Stimulated activated naive CD8-positive, alpha-beta T cell treated with anti-CD3 and anti-CD28 coated beads, Interleukin-15, Interleukin-2, amounts not matched to agents 100 U/mL and 50 U/mL, for 24 hours (primary cell): Measurements from ENCODE around the gene KRTAP5-2.
A peak's percentile ranks its signal among the peaks of the same experiment; 100 is the strongest.
"Not testable (repeated sequence)": the region's sequence is repeated elsewhere in the genome, so short reads cannot be mapped to it uniquely, and the experiment has no call there.

Experiments used
- ATAC-seq: fragments of 150-1000 bp; cut with Tn5 transposase; one replicate; pipeline ENCODE4 v1.10.0; 2021
- DNase-seq: peaks from one replicate; pipeline ENCODE4 v3.0.0; 2021

KRTAP5-2 gene

DNA sequence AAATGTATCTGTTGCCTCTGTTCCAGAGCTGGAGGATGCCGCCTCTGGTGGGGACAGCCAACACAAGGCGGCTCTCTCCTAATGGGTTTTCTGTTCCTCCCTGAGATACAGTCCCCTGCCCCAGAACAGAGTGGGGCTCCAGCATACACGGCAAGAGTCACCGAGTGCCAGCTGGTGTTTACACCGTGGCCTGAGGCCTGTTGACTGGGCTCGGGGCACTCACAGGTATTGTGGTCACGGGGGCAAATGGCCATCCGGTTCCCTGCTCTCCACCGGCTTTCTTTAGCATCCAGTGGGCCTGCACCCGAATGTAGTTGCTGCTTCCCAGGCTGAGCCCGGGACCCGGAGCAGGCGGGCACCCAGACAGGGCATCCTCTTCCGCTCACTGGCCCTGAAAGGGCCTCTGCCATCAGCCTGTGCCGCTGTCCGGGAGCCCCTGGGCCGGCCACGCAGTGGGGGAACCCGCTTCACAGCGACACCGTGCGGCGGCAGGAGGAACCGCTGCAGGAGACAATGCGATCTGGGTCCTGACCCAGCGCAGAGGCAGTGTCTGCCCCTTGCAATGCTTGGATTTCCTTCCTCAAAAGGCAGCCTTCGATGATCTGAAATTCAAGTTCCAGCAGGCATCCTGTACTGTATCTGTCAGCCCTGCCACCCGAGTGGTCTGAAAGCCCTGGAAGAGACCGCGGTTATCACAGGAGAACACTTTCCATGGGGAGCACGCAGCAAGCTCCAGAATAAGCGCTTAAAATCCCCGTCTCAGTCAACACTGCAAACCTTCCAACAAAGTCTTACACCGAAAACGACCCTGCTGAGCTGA is 30.6 kb upstream of the KRTAP5-2 start:
- DNase-seq, result peak; percentile 80
- ATAC-seq, result peak; percentile 87

DNA sequence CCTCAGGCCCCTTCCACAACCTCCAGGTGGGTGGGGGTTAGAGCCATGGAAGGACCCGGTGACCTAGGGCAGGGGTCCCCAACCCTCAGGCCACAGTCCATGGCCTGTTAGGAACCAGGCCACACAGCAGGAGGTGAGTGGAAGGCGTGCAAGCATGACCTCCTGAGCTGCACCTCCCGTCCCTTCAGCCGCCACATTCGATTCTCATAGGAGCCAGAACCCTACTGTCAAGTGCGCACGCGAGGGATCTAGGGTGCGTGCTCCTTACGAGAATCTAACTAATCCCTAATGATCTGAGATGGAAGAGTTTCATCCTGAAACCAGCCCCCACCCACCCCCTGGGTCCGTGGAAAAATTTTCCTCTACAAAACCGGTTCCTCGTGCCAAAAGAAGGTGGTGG is 27.4 kb upstream of the KRTAP5-2 start:
- ATAC-seq (no peak), DNase-seq (no peak)

DNA sequence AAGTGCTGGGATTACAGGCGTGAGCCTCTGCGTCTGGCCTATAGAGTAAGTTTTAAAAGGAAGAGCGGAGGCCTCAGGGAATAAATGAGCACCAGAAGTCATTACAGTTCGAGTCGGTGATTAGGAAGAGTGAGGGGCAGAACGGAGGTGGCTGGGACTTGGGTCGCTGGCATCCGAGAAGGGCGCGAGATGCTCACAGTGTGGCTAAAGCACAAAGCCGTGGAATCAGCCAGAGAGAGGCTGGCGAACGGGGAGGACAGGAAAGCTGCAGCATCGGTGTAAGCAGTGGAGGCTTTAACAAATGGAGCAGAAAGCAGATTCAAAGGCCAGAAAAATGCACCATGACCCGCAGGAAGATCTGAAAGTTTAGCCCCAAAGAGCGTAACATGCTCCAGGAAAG is 26.5 kb upstream of the KRTAP5-2 start:
- no peak for DNase-seq
- ATAC-seq, result no peak

DNA sequence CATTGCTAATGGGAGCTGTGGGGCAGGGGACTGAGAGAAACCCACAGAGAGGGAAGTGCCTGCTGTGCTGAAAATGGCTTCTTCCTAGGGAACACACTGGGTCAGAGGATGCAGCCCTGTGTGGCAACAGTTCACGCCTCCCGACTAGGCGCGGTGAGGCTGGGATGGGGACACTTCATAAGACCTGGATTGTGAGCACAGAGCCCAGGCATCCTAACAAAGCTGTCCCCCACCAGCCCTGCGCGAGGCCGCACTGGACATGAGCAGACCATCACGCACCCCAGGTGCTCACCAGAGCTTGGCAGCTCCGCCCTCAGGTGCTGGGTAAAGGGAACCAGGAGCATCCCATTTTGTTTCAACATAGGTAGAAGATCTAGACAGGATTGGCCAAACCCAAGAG is 25.6 kb upstream of the KRTAP5-2 start:
- no peak for ATAC-seq
- no peak for DNase-seq

DNA sequence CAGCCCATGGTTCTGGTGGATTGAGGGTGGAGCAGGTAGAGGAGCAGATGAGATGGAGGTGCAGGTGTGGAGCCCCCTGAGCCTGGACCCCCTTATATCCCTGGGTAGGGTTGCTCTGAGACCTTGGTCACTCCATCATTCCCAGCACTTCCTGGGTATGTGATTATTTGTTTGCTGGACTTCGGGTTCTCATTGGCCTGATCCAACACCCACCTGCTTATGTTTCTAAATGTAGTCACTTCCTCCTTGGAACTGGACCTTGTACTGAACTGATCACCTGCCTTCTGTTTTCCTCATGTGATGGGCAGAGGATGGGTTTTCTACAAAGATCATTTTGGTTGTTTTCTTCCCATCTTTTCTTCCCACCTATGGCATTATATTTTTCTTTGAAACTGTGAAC is 24.0 kb upstream of the KRTAP5-2 start, which contains the start of gene KRTAP5-4:
TSS of gene KRTAP5-4 (minus strand) at position 53 of the 400 bp plus-strand sequence. CDS start at position 8, 45 bp downstream.
- no peak for DNase-seq
- ATAC-seq, result no peak

DNA sequence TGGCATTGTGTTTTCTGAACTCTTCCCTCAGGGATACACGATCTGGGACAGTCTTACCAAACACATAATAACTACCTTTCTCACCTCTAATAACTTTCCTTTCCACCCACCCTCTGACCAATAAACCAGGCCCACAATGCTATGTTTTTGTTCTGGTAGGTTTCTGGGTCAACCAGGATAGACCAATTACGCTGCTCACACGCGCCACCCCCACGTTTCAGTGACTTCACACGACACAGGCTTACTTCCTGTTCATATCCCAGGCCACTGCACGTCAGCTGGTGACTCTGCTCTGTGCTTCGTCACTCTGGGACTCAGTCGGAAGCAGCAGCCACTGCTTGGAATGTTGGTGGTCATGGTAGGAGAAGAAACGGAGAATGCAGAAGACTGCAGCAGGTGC is 21.4 kb upstream of the KRTAP5-2 start:
- DNase-seq (no peak), ATAC-seq (no peak)

DNA sequence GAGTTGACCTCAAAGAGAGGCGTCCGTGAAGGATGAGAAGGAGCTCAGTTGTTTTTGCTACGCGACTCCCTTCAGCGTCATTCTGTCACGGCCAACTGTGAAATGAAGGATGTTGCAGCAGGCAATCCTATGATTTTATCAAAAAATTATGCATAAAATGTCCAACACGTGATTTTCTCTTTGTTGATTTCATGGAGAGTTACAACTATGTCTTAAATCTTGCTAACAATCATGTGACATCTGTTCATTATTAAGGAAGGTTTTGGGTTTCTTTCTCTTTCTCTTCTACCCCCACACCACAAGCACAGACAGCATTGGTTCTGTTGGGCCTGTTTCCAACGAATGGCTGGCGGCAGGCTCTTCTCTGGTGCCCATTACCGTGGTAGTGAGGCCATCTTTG is 20.1 kb upstream of the KRTAP5-2 start:
- ATAC-seq, result no peak
- no peak for DNase-seq

DNA sequence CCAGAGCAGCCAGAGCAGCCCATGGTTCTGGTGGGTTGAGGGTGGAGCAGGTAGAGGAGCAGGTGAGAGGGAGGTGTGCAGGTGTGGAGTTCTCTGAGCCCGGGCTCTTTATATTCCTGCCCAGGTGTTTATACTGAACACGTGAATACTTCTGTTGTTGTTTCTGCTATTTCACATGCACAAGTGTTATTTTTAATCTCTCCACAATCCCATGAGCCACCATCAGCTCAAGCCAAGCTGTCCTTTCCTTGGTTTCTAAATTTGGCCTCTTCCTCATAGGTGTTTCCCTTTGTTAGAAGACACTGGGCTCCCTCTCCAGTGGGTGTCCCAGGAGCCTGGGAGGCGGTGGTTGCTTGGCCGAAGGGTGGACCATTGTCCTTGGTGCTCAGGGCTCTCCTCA is 10.3 kb upstream of the KRTAP5-2 start, which contains the start of gene KRTAP5-3:
TSS of gene KRTAP5-3 (minus strand) at position 101 of the 400 bp plus-strand sequence. CDS start at position 23, 78 bp downstream.
- ATAC-seq (no peak), DNase-seq (no peak)

DNA sequence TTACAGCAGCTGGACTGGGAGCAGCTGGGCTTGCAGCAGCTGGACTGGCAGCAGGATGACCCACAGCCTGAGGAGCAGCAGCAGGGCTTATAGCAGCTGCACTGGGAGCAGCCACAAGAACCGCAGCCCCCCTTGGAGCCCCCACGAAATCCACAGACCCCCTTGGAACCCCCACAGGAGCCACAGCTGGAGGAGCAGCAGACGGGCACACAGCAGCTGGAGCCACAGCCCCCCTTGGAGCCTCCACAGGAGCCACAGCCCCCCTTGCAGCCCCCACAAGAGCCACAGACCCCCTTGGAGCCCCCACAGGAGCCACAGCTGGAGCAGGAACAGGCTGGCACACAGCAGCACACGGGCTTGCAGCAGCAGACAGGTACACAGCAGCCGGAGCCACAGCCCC is 9.8 kb upstream of the KRTAP5-2 start:
- not testable (repeated sequence) for DNase-seq, ATAC-seq

DNA sequence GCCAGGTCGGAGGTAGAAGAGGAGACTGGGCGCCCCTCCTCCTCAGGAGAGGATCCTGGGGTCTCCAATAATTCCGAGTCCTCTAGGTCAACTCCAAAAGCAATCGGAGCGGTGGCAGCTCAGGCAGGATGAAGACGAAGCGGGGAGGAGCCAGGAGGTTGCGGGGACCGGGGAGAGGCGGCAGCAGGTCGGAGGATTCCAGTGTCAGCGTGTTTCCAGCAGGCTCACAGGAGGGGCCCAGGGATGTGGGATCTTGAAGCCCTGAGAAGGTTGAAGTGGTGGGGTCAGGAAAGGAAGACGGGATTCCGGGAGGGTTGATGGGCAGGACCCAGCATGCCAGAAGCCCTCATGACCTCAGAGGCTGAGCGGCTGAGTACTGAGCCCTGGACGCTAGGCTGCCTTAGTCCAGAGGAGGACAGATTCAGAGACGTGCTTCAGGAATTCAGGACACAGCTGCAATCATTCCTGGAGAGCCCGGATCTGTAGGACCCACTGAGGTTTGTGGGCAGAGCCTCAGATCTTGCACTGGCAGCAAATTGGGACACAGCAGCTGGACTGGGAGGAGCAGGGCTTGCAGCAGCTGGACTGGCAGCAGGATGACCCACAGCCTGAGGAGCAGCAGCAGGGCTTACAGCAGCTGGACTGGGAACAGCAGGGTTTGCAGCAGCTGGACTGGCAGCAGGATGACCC is 9.2 kb upstream of the KRTAP5-2 start:
- DNase-seq, ATAC-seq: not testable (repeated sequence)

DNA sequence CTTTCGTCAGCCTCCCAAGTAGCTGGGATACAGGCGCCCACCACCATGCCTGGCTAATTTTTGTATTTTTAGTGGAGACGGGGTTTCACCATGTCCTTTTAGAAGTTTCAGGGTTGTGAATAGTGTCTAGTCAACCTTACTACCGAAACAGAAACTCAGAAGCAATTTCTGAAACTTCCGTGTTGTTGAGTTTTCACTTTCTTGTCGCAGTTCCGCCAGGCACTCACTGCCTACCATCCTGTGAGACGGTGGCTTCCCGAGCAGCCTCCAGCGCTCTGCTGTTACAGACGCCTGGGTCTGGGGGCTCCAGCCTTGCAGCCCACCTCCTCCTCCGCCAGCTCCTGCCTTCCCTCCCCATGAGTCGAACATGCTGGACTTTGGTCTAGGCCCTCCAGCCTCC is 7.8 kb upstream of the KRTAP5-2 start:
- peak; percentile 23 for ATAC-seq
- not testable (repeated sequence) for DNase-seq

DNA sequence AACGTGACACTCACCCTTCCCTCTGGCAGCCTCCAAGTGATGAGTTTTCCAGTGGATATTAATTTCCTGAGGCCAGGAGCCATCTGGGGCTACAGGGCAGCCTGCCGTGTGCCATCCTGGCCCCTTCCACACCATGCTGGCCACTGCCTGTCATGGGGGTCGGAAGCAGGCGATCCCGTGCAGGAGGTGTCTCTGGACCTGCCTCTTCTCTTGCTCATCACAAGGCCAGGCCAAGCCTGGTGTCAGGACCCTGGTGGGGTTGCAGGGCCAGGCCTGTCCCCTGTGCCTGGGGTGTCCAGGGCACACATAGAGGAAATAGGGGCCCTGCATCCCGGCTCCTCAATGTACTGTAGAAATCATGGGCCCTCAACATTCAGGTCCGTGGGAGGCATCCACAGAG is 6.6 kb upstream of the KRTAP5-2 start:
- no peak for ATAC-seq

DNA sequence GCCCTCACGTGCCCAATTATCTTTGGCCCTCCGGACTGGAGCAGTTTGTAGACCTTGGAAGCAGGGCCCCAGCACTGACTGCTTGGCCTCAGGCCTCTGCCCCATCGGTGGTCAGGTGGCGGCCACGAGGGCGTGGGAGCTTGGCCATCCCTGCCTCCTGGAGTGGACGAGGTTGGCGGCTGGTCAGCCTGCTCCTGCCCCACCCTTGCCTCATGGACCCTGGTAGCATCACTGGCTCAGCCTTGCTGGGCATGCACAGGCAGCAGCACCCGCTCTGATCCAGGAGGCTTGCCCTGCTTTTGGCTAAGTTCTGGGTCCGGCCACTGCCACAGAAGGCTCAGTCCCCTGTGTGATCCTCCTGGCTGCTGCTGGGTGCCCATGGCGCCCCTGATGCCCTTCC is 6.1 kb upstream of the KRTAP5-2 start:
- DNase-seq, result no peak
- ATAC-seq, result no peak

More for the DNA sequence above, 6.6 kb upstream of the KRTAP5-2 start:
- no peak for DNase-seq

DNA sequence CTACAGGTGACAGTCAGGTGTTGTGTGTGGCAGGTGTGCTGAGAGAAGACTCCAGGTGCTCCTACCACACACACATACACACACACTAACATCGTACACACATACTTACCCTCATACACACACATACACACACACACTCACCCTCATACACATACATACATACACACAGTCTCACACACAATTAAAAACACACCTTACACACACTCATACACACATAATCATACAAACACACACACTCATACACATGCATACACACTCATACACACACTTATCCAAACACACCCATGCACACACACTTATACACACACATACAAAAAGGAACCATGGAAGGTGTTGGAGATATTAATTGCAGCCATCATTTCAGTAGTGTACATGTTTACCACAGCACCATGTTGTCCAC is 5.5 kb upstream of the KRTAP5-2 start:
- DNase-seq (no peak), ATAC-seq (no peak)

DNA sequence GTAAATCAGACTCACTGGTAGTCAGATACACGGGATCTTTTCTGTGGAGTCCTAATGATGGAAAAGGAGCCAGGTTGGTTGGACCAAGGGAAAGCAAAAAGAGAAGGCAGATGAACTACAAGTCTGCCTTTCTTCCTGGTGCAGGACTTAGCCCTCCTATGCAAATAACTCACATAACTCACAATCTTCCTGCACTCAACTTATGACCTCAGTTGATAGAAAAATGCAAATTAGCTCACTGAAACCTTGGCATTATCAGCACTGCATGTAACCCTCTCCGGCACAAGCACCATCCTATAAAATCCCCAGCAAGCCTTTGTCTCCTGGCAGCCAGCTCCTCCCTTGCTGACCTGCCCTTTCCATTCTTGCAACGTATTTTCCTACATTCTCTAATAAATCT is 3.6 kb upstream of the KRTAP5-2 start:
- not testable (repeated sequence) for ATAC-seq, DNase-seq

DNA sequence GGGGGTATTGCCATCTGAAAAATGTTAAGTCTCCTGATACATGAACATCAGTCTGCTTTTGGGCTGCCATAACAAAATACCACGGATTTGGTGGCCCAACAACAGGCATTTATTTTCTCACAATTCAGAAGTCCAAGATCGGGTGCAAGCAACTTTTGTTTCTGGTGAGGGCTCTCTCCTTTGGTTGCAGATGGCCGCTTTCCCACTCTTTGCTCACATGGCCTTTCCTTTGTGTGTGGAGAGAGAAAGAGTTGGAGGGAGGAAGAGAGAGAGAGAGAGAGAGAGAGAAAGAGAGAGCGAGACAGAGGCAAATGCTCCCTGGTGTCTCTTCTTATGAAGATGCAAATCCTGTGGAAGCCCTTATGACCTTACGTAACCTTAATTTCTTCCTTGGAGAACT is 2.5 kb upstream of the KRTAP5-2 start:
- ATAC-seq (no peak), DNase-seq (no peak)

DNA sequence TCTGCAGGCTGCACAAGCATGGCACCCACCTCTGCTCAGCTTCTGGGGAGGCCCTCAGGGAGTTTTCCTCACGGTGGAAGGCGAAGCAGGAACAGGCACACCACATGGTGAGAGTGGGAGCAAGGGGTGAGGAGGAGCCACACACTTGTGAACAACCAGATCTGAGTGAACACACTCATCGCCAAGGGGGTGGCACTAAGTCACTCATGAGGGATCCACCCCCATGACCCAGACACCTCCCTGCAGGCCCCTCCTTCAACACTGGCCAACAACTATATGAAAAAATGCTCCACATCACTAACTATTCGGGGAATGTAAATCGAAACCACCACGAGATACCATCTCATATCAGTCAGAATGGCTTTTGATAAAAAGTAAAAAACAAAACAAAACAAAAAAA is 722 bp upstream of the KRTAP5-2 start:
- no peak for DNase-seq
- ATAC-seq, result no peak

DNA sequence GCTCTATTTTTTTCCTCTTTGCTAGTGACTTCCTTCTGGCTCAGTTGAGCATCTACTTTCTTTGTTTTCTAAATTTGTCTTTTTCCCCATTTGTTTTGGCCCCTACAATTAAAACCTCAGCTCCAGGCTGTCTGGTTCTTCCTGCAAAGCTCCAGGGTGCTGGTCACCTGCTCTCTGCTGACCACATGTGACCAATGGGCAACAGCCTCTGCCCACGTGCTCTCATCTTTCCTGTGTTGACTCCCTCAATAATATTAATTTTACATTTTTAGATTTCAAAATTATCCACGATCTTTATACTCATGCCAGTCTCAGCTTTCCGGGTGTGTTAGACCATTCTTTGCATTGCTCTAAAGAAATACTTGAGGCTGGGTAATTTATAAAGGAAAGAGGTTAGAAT is 312 bp upstream of the KRTAP5-2 start:
- DNase-seq, ATAC-seq: not testable (repeated sequence)

DNA sequence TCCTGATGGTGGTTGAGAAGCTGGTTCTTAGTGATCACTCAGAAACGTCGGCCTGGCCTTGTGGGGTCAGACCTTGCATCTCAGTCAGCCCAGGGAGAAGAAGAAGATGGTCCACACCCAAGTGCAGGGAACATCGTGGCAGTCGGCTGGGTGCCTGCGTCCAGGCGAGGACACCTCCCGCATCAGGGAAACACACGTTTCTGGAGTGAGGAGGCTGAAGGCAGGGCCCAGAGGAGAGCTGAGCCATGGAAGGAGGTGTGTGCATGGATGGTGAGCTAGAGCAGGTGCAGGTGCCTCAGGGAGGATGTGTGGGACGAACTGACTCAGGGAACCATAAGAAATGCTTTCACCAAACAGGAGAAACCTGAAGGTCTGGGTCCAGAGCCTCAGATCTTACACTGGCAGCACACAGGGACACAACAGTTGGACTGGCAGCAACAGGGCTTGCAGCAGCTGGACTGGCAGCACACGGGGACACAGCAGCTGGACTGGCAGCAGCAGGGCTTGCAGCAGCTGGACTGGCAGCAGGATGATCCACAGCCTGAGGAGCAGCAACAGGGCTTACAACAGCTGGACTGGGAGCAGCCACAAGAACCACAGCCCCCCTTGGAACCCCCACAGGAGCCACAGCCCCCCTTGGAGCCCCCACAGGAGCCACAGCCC is 632 bp downstream of the KRTAP5-2 start:
- ATAC-seq, result no peak

DNA sequence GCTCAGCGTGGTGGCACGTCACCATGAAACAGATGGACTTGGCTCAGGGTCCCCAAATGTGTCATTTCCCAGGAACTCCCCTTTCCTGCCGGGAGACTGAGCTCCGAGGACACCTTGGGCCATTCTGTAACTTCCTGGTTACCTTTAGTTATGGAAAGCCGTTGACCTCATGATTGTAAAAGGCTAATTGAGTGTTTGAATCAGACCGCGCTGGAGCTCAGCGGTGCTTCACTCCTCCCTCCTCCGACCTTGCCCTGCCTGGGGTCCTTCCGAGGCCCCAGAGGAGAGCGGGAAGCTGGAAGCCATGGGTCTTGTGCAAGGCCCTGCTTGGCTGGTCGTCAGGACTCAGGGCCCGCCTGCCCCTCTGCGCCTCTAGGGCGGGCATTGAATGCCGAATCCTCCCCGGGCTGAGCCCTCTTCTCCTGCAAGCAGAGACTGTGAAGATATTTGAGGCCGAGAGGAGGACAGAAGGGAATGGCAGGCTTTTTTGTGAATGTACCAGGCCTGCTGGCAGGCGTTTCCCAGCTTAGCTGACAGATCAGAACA is 1.4 kb downstream of the KRTAP5-2 start:
- DNase-seq, ATAC-seq: not testable (repeated sequence)

More for the DNA sequence above, 632 bp downstream of the KRTAP5-2 start:
- DNase-seq, result no peak

DNA sequence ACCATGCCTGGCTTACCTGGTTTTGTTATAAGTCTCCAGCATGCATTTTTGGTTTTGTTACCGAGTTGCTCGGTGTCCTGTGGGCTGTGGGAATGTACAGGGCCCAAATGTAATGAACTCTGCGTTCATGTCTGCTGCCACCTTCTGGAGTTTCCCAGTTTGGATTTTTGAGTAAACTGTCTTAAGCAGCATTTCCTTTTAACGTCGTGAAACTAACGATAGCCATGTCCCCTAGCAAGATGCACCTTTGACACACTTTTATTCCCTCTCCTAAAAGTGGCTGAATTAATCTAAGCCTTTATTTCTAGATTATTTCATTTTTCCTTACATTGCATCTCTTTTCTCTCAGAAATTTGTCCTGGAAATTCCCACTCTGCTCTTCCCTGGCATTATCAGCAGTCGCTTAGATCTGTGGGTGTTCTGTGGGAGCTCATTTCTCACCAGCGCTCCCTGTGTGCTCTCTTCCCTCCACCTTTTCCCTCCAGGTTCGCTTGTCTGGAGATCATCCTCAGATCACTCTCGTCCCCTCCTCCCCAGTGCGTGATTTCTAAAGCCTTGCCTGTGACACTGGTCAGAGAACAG is 2.0 kb downstream of the KRTAP5-2 start:
- ATAC-seq, DNase-seq: not testable (repeated sequence)

DNA sequence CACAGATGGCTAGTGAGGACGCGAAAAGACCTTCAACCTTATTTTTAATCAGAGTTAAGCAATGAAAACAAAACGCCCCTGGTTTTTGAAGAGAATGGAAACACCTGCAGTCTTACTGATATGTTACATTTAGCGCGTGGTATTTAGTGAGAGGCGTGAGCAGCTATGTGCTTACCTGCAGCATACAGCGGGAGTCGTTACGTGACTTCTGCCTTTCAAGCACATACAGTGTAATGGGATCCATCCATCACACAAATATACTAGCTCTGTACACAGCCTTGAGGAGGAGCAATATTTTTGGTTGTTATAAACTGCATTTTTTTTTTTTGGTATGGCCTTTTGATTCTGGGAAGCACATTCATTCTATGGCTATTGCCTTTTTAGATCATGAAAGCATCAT is 5.5 kb downstream of the KRTAP5-2 start:
- no peak for ATAC-seq

More for the DNA sequence above, 5.5 kb downstream of the KRTAP5-2 start:
- no peak for DNase-seq
